Activated CD8-positive, alpha-beta memory T cell treated with anti-CD3 and anti-CD28 coated beads for 36 hours (primary cell): Measurements from ENCODE around the gene SCUBE1. TPM values are rescaled to one million over a fixed set of nuclear protein-coding genes. Genes with fewer than 3 reads are reported as not detected.

Source experiments
- CTCF ChIA-PET: fragments of 350-600 bp; sonication (Branson Sonifier 250); formaldehyde crosslinking; loops from one replicate; lab custom pipeline; 2021; ENCODE audit warnings: antibody characterized with exemption; lab: Charles Lee
- POLR2A ChIA-PET: fragments of 350-600 bp; sonication (Branson Sonifier 250); formaldehyde crosslinking; loops from one replicate; lab custom pipeline; 2021; ENCODE audit warnings: antibody characterized with exemption; lab: Charles Lee
- total RNA-seq, 2 experiments: library from RNA; stranded (reverse); gene quantifications; one replicate each; pipeline ENCODE4 v1.2.3, GENCODE V29; 2021

Gene SCUBE1
- total RNA-seq, 2 experiments from 2014 or later = 0.08 to 0.31 TPM

- ChIA-PET CTCF (interaction anchor here (1.7 kb wide), 1 partner anchor 108 kb away, joined by 5 read pairs; no protein-coding TSS in a partner anchor), POLR2A (no interaction called here)
Measured at GRCh38 chr22:43238526-43239006, 104.6 kb downstream of the SCUBE1 start.

GRCh38 chr22:43237280-43237679 is 105.9 kb downstream of the SCUBE1 start:
- CTCF ChIA-PET = no interaction called here

GRCh38 chr22:43236411-43237166 is 106.6 kb downstream of the SCUBE1 start:
- CTCF ChIA-PET = no interaction called here
- POLR2A ChIA-PET = no interaction called here

More at GRCh38 chr22:43237280-43237679, 105.9 kb downstream of the SCUBE1 start:
- POLR2A ChIA-PET = no interaction called here

GRCh38 chr22:43235445-43236409 is 107.4 kb downstream of the SCUBE1 start:
- CTCF ChIA-PET = interaction anchor here (1.4 kb wide), 1 partner anchor 111 kb away, joined by 3 read pairs; no protein-coding TSS in a partner anchor

GRCh38 chr22:43234264-43234988 is 108.7 kb downstream of the SCUBE1 start:
- POLR2A ChIA-PET = no interaction called here
- CTCF ChIA-PET = interaction anchor here (1.4 kb wide), 1 partner anchor 112 kb away, joined by 3 read pairs; no protein-coding TSS in a partner anchor

More at GRCh38 chr22:43235445-43236409, 107.4 kb downstream of the SCUBE1 start:
- POLR2A ChIA-PET = no interaction called here

- ChIA-PET POLR2A (no interaction called here), CTCF (interaction anchor here (4.7 kb wide), 1 partner anchor 112 kb away, joined by 41 read pairs; the partner anchor contains the start of gene SCUBE1)
Measured at GRCh38 chr22:43233529-43233928, 109.6 kb downstream of the SCUBE1 start.

- ChIA-PET CTCF (interaction anchor here (1.2 to 4.7 kb wide), 5 partner anchors 16 to 119 kb away, joined by 3 to 41 read pairs (median 4); partner anchors contain the start of gene SCUBE1), POLR2A (no interaction called here)
Measured at GRCh38 chr22:43232445-43232844, 110.7 kb downstream of the SCUBE1 start.

- CTCF ChIA-PET = interaction anchor here (0.6 to 4.7 kb wide), 12 partner anchors 15 to 154 kb away, joined by 3 to 41 read pairs (median 3); partner anchors contain the start of gene SCUBE1
- POLR2A ChIA-PET = no interaction called here
Measured at GRCh38 chr22:43231724-43232034, 111.5 kb downstream of the SCUBE1 start.

- CTCF ChIA-PET = interaction anchor here (0.6 to 4.7 kb wide), 13 partner anchors 15 to 155 kb away, joined by 3 to 41 read pairs (median 3); partner anchors contain the start of gene SCUBE1
- POLR2A ChIA-PET = no interaction called here
Measured at GRCh38 chr22:43230971-43231723, 112.0 kb downstream of the SCUBE1 start.

- CTCF ChIA-PET = interaction anchor here (1.1 to 4.7 kb wide), 3 partner anchors 20 to 142 kb away, joined by 3 to 41 read pairs (median 3); partner anchors contain the start of gene SCUBE1
- POLR2A ChIA-PET = no interaction called here
Measured at GRCh38 chr22:43230571-43230970, 112.6 kb downstream of the SCUBE1 start.

GRCh38 chr22:43228863-43229262 is 114.3 kb downstream of the SCUBE1 start:
- CTCF ChIA-PET = interaction anchor here (1.0 to 4.7 kb wide), 4 partner anchors 19 to 118 kb away, joined by 4 to 41 read pairs (median 4); partner anchors contain the start of gene SCUBE1
- POLR2A ChIA-PET = interaction anchor here (0.5 kb wide), 1 partner anchor 82 kb away, joined by 6 read pairs; no protein-coding TSS in a partner anchor

GRCh38 chr22:43228330-43228729 is 114.8 kb downstream of the SCUBE1 start:
- POLR2A ChIA-PET = interaction anchor here (0.5 kb wide), 1 partner anchor 81 kb away, joined by 6 read pairs; no protein-coding TSS in a partner anchor
- CTCF ChIA-PET = interaction anchor here (0.7 to 1.6 kb wide), 3 partner anchors 60 to 118 kb away, joined by 3 to 4 read pairs (median 4); no protein-coding TSS in a partner anchor

GRCh38 chr22:43227239-43227630 is 115.9 kb downstream of the SCUBE1 start:
- CTCF ChIA-PET = interaction anchor here (1.5 to 1.7 kb wide), 2 partner anchors 119 kb away, joined by 4 read pairs; no protein-coding TSS in a partner anchor

GRCh38 chr22:43226377-43227238 is 116.6 kb downstream of the SCUBE1 start:
- ChIA-PET POLR2A (no interaction called here), CTCF (interaction anchor here (1.7 kb wide), 1 partner anchor 120 kb away, joined by 4 read pairs; no protein-coding TSS in a partner anchor)

More at GRCh38 chr22:43227239-43227630, 115.9 kb downstream of the SCUBE1 start:
- POLR2A ChIA-PET = no interaction called here

GRCh38 chr22:43225609-43226008 is 117.6 kb downstream of the SCUBE1 start:
- POLR2A ChIA-PET = no interaction called here
- CTCF ChIA-PET = interaction anchor here (1.7 kb wide), 1 partner anchor 121 kb away, joined by 4 read pairs; no protein-coding TSS in a partner anchor

- ChIA-PET POLR2A (no interaction called here), CTCF (no interaction called here)
Measured at GRCh38 chr22:43222987-43223386, 120.2 kb downstream of the SCUBE1 start.
